T-helper 22 cell (primary cell): ENCODE data around the gene AP1B1.
"Not testable (repeated sequence)": the region's sequence is repeated elsewhere in the genome, so short reads cannot be mapped to it uniquely, and the experiment has no call there.

ENCODE experiments used
- DNase-seq: peaks from one replicate; pipeline ENCODE4 v3.0.0-alpha.2; 2020; ENCODE audit warnings: low read depth

The AP1B1 gene

DNA sequence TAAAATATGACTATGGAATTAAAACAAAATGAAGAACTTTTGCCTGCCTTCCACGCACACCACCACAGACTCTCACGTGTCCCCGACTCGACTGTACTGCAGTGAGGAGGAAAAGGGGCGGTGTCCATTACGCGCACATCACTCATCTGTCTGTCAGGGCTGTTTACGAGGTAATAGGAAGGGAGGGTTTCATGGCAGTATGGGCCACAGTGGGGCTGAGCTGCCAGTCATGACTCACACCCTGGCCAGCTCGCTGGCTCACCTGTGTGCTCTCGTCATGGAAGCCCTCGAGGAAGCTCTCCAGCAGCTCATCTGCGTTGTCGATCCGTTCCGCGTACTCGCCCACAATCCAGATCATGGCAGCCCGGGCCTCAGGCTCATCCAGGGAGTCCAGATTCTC, 39.4 kb downstream of the AP1B1 start:
- DNase-seq, result no peak

DNA sequence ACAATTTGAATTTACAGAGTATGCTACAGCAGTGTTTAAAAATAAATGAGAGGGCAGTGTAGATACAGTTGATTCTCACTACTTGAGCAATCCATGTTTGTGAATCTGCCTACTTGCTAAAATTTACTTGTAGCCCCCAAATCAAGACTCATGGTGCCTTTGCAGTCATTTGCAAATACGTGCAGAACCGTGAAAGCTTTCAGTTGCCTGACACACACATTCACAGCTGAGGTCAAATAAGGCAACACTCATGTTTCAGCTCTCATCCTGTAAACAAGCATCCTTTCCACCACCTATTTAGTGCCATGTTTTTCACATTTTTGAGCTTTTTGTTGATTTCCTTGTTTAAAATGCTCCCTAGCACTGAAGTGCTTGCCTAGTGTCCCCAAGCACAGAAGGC, 40.3 kb downstream of the AP1B1 start:
- DNase-seq, result no peak

DNA sequence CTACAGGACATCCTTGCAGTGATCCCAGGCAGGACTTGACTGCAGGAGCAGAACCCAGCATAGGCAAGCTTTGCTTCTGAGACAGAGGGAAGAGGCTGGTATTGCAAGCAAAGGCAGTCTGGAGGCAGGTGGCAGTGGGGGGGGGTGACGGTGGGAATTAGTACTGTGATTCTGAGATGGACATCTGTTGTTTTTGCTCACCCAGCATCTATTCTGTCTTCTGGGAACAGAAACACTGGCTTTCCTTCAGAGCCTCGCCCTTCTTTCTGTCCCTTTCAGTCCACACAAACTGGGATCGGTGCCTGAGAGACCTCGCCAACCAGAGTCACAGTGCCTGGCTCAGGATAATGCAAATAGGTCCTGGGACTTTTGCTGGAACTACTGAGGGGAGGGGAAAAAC, 41.7 kb downstream of the AP1B1 start:
- DNase-seq, result no peak

DNA sequence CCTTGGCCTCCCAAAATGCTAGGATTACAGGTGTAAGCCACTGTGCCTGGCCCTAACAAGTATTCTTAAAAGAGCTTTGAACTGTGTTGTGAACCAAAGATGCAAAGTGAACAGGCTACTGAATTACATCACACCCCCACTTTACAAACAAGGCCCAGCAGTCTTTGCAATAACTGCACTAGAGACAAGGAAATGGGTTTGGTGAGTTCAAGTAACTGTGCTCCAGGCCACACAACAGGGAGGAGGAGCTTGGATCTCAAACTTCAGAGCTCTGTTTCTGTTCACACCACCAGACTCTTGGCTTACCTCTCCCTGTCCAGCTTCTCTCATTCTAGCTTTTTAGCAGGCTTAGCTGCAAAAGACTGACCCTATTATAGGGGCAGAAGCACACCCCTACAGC, 42.4 kb downstream of the AP1B1 start:
- no peak for DNase-seq

DNA sequence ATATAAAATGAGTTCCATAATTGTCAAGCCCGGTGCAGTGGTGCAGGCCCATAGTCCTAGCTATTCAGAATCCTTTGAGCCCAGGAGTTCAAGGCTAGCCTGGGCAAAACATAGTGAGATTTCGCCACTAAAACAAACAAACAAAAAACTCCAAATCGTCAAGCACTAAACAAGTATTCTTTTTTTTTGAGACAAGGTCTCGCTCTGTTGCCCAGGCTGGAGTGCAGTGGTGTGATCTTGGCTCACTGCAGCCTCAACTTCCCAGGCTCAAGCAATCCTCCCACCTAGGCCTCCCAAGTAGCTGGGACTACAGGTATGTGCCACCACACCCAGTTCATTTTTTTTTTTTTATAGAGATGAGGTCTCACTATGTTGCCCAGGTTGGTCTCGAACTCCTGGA, 43.5 kb downstream of the AP1B1 start:
- DNase-seq, result not testable (repeated sequence)

DNA sequence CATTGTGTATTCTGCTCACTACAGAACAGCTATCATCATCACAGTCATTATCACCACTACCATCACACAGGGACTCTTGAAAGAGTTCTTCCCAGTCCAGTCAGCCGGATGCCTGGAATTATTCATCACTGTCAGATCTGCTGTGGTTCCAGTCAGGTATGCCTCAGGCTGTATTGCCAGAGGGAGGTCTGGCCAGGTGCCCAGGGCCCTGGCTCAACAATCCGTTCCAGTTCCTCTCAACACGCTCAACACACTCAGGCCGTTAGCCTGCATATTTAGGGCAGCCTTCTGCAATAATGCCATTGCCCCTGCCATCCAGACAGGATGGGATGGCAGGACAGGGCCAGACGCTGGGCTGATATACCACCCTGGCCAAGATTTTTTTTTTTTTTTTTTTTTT, 44.2 kb downstream of the AP1B1 start:
- no peak for DNase-seq

DNA sequence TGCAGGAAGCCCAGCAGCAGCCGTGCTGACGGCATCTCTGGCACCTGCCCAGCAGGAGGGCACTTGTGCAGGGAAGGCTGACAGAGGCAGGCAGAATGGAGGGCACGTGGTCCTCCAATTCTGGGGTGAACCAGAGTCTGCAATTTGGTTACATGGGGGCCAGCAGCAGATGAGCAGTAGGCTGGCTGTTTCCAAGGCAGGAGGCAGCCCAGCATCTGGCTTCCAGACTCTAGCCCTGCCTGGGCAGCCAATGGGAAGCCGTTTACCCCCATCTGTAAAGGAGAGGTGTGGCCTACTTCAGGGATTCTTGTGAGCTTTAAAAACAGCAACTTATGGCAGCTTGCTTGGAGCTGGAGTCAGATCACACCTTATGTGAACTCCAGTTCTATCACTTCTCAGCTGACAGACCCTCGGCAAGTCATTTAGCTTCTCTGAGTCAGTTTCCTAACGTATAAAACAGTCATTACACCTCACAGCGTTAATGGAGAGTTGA, 45.0 kb downstream of the AP1B1 start:
- no peak for DNase-seq

DNA sequence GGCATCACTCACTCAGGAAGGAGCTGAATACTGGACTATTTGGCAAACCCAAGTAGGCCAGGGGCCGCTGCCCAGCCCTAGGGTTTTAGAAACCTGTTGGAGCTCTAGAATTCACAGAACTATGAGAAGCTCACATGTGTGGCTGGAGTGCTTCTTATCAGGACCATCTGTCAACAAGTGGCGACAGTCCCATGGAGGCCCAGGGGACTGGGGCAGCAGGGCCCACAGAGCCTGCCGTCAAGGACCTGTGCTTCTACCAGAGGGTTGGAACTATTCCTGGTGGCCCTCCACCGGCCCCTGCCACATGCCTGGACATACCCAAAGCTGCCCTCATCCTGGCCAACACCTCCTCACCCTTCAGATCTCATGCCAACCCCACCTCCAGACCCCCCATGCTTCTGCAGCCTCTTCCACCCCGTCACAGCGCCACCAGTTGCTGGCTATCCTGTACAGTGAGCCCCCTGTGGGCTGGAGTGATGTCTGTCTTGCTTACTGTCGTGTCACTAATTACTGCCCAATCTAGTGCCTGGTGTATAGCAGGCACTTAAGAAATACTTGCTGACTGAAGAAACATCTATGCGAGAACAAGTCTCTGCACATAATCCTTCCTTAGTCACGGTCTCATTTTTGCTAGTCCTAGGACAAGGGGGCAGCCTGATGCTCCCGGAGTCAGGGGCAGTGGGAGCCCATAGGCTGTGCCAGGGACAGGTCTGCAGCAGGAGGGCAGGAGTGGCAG, 45.6 kb downstream of the AP1B1 start:
- DNase-seq, result no peak

DNA sequence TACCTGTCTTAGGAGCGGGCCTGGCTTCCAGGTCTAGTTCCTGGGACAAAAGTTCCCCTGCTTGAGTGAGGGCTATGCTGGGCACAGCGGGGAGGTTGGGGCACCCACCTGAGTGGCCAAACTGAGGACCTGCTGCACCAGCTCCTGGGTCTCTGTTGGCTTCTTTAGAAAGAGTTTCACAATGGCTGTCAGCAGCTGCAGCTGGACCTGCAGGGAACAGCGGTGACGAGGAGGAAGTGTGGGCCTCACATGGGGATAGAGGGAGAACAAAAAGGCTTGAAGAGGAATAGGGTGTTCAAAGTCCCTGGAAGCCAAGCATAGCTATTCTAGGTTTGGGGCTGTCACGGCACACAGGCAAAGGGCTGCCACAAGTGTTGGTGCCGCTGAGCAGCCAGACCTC, 46.2 kb downstream of the AP1B1 start:
- no peak for DNase-seq

DNA sequence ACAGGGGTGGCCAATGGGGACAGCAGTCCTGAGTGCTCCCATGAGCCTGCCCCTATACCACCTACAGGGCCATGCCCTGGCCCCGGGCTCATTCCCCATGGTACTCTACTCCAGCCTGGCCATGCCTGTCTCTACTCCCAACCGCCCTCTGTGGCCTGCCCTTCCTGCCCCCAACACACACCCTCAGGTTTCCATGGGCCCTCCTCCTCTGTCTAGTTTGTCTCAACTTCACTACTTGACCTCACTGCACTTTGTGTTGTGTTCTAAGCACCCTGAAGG, 46.6 kb downstream of the AP1B1 start:
- no peak for DNase-seq

DNA sequence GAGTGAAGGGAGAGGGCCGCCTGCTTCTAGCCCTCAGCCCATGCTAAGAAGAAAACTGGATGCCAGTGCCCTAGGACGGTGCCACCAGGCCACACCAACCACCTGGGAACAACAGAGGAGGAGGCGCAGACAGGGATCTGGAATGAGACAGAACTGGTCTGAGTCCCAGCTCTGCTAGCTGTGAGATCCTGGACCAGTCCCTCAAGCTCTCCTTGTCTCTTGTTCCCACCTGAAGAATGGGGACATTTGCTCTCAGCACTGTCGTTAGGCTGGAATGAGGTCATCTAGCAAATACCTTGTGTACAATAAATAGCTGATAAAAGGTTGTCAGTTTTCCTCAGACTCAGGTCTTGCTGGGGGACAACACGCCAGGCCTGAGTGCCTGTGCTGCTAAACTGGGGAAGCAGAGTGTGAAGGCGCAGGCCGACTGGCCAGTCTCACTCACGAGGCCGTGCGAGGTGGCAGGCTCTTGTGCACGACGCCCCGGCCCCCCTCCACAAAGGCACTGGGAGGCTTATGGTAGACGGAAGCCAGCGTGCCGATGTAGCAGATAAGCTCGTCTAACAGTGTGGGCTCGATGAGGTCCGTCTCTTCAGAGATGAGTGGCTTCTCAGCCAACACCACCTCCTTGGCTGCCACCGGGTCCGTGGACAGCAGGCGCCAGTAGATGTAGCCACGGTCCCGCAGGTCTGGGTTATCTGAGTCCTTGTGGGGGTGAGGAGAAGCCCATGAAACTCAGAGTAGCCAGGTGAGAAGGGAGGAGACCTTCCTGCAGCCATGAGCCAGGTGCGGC, 47.1 kb downstream of the AP1B1 start:
- no peak for DNase-seq

DNA sequence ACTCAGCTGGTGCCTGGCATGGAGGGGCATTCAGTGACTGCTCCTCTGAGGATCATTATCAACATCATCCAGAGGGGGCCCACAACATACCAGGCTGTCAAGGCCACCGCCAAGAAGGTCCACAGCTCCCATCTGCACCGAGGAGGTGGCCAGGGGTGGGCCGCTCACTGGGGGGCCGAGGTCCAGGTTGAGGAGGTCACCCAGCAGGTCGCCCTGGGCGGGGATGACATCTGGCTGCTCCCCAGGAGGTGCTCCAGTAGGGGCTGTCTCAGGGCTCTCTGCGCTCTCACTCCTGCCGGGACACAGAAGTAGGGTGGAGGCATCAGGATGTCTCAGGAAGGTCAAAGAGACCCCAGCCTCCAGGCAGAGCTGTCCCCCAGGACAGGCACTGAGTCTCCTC, 47.8 kb downstream of the AP1B1 start:
- no peak for DNase-seq

DNA sequence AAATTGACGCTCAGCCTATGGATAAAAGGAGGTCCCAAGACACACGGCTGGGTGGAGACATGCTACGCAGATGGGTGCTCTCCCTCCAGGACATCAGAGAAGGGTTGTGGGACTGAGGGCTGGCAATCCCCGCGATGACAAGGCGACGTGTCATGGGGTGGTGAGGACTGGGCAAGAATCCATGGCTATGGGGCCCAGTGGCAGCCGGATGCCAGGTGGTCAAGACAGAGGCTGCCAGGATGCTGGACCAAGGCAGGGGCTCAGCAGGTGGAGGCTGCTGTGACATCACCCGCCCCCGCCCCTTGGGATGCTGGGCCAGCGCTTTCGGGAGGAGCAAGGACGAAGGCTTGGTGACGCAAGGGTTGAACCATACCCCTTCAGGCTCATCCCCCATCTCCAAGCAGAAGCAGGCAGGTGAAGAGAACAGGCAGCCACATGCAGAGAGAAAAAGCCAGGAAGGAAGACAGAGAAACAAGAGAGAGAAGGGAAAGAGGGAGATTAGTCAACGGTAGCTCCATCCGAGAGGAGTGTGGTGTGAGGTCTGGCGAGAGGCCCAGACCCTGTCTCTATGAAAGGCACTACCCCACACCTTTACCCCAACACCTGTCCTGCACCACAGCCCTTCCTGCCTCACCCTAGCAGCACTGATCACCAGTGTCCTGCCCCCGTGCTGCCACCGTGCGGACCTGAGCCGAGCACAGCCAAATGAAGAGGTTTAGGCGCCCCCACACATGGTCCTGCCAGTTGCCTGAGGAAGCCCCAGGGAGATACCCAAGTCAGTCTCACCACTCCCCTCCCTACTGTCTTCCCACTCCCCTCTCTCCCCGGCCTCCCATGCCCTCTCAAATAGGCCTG, 48.8 kb downstream of the AP1B1 start:
- DNase-seq, result no peak

DNA sequence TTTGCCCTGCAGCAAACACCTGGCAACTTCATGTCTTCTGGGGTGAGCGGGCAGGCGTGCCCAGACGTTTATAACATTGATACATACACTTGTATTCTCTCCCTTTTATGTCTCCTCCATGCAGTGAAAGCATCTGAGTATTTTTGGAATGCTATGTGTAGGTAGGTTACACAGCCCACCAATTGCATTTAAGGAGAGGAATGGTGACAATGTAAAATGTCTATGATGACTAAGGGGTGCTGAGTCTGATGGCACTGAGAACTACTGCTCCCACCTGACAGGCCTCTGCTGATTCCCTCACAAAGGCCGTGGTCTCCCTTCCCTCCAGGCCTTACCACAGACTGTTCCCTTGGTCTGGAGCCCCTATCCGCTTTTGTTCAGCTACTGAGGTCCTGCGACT, 50.0 kb downstream of the AP1B1 start:
- DNase-seq, result no peak

DNA sequence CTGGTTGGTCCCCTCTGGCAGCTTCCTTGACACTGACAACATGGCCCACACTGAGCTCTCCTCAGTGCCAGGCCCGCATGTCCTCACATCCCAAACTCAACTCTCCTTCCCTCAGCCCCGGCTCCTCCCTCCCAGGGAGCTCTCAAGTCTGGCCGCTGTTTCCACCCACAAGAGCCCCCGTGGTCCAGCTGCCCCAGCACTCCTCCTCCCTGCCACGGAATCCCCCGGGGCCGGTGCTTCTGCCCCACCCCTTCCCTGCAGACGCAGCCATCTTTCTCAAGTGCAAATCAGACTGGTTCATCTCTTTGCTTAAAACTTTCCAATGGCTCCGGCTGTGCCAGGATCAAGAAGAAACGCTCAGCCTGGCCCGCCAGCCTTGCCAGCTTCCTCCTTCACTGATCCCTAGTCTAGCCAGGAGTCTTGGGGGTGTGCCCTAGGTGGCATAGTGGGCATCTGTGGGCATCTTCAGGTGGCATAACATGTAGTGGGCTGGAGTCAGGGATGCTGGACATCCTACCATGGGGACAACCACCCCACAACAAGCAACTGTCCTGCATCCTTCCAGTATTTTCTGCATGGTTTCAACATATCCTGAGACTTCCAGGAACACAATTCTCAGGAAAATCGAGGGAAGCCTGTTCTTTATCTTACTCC, 50.6 kb downstream of the AP1B1 start:
- DNase-seq, result no peak

DNA sequence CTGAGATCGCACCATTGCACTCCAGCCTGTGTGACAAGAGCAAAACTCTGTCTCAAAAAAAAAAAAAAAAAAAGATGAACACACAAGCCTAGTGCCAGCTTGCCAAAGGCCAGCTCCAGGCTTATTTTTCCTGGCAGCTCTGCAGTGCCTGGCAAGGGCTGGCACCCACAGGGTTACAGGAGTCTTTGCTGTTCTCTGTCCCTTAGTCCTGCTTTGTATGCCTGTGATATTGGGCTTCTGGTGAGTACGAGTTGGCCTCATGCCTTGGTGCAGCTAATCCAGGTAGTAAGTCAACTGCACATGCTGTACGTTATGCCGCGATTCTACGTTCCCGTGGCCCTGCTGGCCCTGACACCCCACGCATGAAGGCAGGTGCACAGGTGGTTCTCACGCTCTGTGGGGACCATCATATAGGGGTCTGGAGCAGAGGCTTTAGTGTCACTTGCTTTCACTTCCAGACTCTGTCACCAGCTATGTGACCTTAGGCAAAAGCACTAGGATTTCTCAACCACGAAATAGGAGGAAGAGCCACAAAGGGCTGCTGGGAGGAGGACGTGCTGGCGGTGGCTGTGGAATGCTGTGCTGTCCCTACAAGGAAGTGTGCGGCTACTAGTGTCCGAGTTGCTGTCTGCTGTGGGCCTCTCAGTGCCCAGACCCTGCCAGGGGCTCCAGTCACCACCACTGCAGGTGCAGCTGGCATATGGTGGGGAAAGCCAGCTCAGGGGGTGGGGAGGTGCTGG, 51.4 kb downstream of the AP1B1 start:
- DNase-seq, result no peak

DNA sequence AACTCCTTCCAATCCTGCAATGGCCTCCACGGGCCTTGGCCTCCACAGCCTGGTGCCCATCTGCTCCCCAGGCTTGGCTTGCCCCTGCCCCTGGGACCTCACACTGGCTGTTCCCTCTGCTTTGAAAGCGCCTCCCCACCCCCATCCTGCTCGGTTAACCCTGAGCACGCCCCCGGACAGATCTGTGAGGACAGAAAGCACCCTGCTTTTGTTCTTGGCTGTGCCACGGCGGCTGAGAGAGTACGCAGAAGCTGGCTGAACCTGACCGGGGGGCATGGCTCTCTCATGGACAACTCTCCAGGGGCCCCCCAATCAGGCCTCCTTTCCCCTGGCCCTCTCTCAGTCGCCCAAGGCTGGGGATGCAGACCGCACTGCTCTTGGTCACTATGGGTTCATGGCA, 52.7 kb downstream of the AP1B1 start:
- DNase-seq, result no peak

DNA sequence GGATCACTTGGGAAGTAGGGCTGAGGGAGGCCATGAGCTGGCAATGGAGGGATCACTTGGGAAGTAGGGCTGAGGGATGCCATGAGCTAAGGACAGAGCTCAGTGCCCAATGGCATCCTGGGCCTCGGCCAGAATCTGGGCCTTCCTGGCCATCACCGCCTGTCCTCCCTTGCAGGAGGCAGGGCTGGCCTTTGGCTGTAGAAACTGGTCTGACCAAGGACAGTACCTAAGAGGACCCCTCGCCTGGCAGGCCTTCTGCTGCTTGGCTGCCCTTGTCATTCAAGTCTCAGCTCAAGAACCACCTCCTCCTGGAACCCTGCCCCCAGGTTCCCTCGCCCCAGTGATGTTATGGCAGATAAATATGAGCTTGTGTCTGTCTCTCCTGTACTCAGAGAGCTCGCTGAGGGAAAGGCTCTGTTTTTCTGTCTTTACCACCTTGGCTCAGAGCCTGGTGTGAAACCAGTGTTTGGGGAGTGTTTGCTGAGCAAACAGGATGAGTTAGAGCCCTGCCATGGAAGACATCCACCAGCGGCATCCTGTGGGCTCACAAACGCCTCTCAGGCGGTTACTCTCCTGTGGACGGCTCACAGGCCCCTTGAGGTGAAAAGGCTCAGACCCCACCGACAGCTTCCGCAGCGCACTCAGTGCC, 53.5 kb downstream of the AP1B1 start:
- DNase-seq, result no peak

DNA sequence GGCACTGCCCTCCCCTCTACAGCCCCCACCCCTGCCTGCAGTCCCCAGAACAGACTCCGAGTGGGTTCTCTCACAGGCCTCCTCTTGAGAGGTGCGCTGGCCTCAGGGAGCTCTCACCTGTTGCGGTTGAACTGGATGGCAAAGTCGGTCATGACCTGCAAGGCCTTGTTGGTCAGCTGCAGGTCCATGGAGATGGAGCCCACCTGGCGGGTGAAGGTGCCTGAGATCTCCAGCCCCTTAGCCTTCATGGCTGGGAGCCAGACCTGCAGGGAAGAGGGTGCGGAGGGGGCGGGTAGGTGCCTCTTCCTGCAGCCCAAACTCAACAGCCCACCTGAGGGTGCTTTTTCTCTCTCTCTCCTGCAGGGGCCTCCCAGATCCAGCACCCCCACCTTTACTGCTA, 54.2 kb downstream of the AP1B1 start:
- no peak for DNase-seq

DNA sequence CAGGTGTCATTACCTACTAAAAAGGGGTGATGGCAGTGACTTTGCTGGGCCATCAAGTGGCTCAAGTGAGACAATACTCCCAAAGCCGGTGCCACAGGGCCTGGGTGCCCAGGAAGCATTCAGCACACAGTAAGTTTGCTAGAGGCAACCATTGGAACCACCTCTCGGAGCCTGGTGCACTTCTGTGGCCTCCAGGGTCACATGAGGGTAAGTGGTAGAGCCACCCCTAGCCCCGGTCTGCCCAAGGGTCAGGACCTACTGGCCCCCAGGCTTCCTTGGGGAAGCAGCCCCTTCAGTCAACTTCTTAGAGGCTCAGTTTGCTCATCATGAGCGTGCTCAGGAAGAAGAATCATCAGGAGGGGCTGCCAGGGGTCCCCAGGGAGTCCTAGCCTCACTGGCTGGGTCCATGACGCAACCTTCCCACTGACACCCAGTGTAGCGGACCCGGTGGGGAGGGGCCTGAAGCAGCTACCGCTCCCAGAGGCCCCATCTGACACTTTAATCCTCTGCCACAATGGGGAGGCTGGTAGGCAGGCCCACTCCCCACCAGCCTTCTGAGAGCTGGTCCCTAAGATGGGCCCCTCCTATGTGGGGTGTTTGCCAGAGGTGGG, 55.4 kb downstream of the AP1B1 start:
- no peak for DNase-seq
